ENCODE measurements around the gene RACGAP1. TPM values are rescaled to one million over a fixed set of nuclear protein-coding genes. Genes with fewer than 3 reads are reported as not detected.

The RACGAP1 gene
- total and polyA plus RNA-seq, 3 donors from 2014 or later: 48.1 to 118 (median 60.6) TPM

DNA sequence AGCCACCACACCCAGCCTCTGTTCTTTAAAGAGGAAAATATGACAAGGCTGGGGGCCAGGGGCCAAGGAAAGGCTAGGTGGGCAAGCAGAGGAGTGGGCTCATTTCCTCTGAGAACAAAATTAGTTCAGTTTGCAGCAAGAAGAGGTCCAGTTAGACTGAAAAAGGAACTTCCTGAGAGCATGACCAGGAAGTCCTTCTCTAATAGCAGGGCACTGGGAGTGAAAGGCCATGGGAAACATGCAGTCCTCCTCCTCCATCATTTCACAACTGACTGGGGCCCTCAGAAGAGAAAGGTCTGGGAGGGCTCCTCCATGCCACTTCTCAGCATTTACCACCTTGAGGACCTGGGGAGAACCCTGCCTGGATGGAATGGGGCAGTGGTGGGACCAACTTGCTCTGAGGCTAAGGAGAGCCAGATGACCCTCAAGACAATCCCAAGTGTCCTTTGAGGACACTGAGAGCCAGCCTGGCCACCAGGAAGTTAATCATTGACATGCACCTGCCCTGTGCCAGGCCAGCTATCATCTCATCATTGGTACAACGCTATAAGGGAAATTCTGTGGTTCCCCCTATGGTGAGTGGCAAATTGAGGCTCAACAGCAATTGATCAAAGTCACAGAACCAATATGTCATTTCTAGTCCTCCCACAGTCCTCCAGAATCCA, 72.8 kb downstream of the RACGAP1 start:
- Histone ChIP-seq H3K4me3 (no peak overlapping the region), H3K27ac (no peak overlapping the region), H3K36me3 (ENCODE audit: low read depth, missing control alignments) (no peaks in the 10 kb centered on the region), H3K9me3 (no peaks in the 10 kb centered on the region), H3K27me3 (no peaks in the 10 kb centered on the region), H3K4me1 (peaks cover 5% of the 10 kb centered on the region)
- 90 to 100% methylated on average over 1 of the region's 1 CpG for WGBS, 2 donors
- no peak for DNase-seq
- TF ChIP-seq, protein P1, sequence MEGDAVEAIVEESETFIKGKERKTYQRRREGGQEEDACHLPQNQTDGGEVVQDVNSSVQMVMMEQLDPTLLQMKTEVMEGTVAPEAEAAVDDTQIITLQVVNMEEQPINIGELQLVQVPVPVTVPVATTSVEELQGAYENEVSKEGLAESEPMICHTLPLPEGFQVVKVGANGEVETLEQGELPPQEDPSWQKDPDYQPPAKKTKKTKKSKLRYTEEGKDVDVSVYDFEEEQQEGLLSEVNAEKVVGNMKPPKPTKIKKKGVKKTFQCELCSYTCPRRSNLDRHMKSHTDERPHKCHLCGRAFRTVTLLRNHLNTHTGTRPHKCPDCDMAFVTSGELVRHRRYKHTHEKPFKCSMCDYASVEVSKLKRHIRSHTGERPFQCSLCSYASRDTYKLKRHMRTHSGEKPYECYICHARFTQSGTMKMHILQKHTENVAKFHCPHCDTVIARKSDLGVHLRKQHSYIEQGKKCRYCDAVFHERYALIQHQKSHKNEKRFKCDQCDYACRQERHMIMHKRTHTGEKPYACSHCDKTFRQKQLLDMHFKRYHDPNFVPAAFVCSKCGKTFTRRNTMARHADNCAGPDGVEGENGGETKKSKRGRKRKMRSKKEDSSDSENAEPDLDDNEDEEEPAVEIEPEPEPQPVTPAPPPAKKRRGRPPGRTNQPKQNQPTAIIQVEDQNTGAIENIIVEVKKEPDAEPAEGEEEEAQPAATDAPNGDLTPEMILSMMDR (IDR thresholded peaks at IDR 0.05): no peak
- no peak for TF ChIP-seq POLR2A (IDR thresholded peaks at IDR 0.05)
- intact Hi-C loops (cut with DNase I; ENCODE audit: low total_unique reads): loop anchor here (10.0 kb wide), 1 partner anchor 88 kb away; no protein-coding TSS in a partner anchor

DNA sequence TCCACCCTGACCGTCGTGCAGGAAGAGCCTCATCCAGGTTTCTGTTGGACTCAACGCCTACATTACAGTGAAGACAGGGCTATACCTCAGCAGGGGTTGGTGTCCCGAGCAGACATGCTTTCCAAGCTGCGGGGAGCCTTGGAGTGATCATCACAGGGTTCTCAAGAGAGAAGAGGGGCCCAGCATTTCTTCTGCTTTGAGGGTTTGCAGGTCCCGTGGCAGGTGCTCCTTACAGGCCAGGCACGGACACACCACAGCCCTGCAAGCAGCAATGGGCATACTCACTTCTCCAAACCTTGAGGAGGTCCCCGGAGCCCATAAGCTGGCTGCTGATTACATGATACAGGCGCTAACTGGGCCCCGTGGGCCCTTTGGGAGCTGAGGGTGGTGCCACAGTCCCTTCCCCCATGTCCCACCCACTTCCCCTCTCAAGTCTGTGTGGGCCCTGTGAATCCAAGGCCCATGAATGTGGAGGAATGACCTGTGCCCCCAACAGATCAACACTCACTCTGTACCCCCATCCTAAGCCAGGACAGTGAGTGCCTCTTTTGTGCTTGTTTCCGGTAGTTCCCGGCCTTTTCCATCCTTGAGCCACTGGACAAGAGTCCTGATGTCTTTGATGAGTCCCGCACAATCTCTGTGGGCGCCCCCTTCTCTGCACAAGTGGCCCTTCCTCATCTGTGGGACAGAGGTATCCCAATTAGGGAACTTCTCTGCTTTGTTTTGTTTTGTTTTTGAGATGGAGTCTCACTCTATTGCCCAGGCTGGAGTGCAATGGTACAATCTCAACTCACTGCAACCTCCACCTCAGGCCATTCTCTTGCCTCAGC, 73.7 kb downstream of the RACGAP1 start:
- intact Hi-C loops (cut with DNase I; ENCODE audit: low total_unique reads): loop anchor here (10.0 kb wide), 1 partner anchor 87 kb away; no protein-coding TSS in a partner anchor

DNA sequence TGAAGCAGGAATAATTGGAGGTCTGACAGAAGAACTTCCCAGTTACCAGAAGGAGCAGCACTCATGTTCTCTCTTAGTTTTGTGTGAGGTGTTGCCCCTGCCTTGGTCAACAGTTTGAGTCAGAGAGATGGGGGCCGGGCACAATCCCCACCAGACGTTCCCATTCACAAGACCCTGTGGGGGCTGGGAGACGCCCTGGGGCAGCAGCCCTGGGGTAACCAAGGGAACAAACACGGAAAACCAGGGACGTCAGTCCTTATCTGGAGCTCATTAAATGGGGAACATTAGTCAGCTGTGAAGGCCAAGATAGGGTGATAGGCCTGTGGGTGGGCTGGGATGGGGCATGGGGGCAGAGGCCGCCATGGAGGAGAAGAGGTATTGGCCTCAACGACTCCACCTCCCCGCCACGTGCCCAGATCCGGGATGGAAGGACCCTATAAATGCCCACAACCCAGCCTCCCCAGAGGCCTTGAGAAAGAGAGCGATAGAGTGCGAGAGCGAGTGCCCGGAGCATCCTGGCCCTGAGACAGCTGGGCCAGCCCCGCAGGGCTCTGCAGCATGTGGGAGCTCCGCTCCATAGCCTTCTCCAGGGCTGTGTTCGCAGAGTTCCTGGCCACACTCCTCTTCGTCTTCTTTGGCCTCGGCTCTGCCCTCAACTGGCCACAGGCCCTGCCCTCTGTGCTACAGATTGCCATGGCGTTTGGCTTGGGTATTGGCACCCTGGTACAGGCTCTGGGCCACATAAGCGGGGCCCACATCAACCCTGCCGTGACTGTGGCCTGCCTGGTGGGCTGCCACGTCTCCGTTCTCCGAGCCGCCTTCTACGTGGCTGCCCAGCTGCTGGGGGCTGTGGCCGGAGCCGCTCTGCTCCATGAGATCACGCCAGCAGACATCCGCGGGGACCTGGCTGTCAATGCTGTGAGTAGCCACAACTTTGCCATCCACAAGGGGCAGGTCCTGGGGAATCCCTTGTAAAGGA, 74.7 kb downstream of the RACGAP1 start, which contains the start of gene AQP2:
Gene AQP2, plus strand, starts transcription at position 465 of the 979 bp plus-strand sequence. Its CDS starts 94 bp downstream, at position 559.
- peaks cover 5% of the 10 kb centered on the region for H3K4me1 ChIP-seq
- H3K27me3 ChIP-seq: no peaks in the 10 kb centered on the region
- no peak within 1 kb of the TSS for H3K27ac ChIP-seq
- no peaks in the 10 kb centered on the region for H3K36me3 ChIP-seq (ENCODE audit: low read depth, missing control alignments)
- no peak for DNase-seq
- H3K9me3 ChIP-seq: no peaks in the 10 kb centered on the region
- H3K4me3 ChIP-seq: no peak within 1 kb of the TSS
- intact Hi-C loops (cut with DNase I; ENCODE audit: low total_unique reads): loop anchor here (10.0 kb wide), 1 partner anchor 86 kb away; no protein-coding TSS in a partner anchor
- 73 to 84% methylated on average over 28 to 32 of the region's 32 CpGs for whole genome bisulfite sequencing, 2 donors
- no peak for TF ChIP-seq POLR2A (IDR thresholded peaks at IDR 0.05)

More for the DNA sequence above, 73.7 kb downstream of the RACGAP1 start:
- TF ChIP-seq, protein P1 (IDR thresholded peaks at IDR 0.05): no peak
- no peak for TF ChIP-seq POLR2A (IDR thresholded peaks at IDR 0.05)
- Histone ChIP-seq H3K9me3 (no peaks in the 10 kb centered on the region), H3K36me3 (ENCODE audit: low read depth, missing control alignments) (no peaks in the 10 kb centered on the region), H3K4me1 (peaks cover 5% of the 10 kb centered on the region), H3K27me3 (no peaks in the 10 kb centered on the region), H3K27ac (no peak overlapping the region), H3K4me3 (no peak overlapping the region)
- 87% methylated on average over 8 to 14 of the region's 14 CpGs for WGBS, 2 donors
- DNase-seq: no peak

DNA sequence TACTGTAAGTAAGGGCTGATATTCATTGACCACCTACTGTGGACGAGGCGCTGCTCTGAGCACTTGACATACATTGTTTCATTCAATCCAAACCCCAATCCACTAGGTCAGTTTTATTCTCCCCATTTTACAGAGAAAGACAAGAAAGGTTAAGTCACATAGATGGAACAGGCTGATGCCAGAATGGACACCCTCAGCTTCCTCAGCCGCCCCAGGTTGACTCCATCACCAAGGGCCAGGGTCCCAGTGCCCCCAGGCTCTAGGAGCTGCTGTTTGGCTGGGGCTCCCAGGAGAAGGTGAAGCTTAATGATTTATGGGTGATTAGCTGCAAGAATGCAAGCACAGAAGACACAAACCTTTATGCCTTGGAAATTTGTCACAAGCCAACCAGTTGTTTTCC, 75.4 kb downstream of the RACGAP1 start:
- no peak overlapping the region for H3K27ac ChIP-seq
- no peaks in the 10 kb centered on the region for H3K9me3 ChIP-seq
- WGBS, 2 donors: 88 to 100% methylated on average over 3 of the region's 3 CpGs
- H3K4me3 ChIP-seq: no peak overlapping the region
- H3K4me1 ChIP-seq: peaks cover 5% of the 10 kb centered on the region
- TF ChIP-seq, protein P1 (IDR thresholded peaks at IDR 0.05): no peak
- TF ChIP-seq POLR2A (IDR thresholded peaks at IDR 0.05): no peak
- intact Hi-C loops (cut with DNase I; ENCODE audit: low total_unique reads): loop anchor here (10.0 kb wide), 1 partner anchor 85 kb away; no protein-coding TSS in a partner anchor
- H3K36me3 ChIP-seq (ENCODE audit: low read depth, missing control alignments): no peaks in the 10 kb centered on the region
- H3K27me3 ChIP-seq: no peaks in the 10 kb centered on the region
- DNase-seq: no peak

All from testis (tissue), 3 donors.